T-helper 1 cell (primary cell): ENCODE data around the gene PSMB10.
A peak's percentile ranks its signal among the peaks of the same experiment; 100 is the strongest.
"Not testable (repeated sequence)": the region's sequence is repeated elsewhere in the genome, so short reads cannot be mapped to it uniquely, and the experiment has no call there.

ENCODE experiments used
- DNase-seq, 5 donors: peaks; one replicate each; pipeline ENCODE4 v3.0.0-alpha.2; 2012 to 2020

Gene PSMB10

DNA sequence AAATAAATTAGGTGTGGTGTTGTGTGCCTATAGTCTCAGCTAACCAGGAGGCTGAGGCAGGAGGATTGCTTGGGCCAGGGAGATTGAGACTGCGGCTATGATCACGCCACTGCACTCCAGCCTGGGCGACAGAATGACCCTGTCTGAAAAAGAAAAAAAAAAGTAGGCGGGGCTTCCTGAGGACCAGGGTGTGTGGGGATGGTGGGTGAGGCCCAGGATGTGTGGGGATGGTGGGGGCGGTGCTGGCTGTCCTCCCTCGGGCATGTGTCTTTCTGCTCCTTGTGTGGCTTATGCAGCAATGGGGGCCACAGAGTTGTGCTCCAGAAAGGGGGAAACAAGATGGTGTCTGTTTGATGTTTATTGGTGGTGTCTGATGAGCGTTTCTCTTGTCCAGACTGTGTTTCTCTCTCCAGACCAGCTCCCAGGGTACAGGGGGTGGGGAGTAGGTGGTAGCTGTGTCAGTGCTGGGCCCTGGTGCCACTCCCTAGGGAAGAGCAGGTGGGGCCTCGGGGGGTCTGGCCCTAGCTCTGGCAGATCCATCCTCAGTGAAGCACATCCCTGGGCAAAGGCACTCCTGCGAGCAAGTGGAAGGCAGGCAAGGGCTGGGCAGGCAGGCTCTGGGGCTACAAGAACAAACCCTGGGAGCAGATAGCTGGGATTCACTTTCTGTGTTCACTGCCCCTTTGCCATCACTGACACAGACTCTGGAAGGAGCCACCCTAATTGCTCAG, 5.0 kb upstream of the PSMB10 start:
- no peak for DNase-seq

DNA sequence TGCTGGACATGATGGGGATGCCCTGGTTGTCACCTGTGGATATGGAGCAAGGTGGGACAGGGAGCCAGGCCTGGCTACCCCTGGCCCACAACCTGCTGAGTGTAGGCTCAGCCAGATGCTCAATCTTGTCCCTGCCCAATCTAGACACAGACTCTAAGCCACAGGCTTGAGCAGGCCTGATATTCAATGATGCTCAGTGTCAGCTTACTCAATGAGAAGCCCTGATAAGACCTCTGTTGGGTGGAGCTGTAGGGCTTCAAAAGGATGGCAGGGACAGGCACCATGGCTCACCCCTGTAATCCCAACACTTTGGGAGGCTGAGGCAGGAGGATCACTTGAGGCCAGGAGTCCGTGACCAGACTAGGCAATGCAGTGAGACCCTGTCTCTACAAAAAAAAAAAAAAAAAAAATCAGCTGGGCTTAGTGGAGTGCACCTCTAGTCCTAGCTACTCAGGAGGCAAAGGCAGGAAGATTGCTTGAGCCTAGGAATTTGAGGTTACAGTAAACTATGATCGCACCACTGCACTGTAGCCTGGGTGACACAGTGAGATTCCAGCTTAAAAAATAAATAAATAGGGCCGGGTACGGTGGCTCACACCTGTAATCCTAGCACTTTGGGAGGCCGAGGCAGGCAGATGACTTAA, 3.9 kb upstream of the PSMB10 start:
- no peak for DNase-seq

DNA sequence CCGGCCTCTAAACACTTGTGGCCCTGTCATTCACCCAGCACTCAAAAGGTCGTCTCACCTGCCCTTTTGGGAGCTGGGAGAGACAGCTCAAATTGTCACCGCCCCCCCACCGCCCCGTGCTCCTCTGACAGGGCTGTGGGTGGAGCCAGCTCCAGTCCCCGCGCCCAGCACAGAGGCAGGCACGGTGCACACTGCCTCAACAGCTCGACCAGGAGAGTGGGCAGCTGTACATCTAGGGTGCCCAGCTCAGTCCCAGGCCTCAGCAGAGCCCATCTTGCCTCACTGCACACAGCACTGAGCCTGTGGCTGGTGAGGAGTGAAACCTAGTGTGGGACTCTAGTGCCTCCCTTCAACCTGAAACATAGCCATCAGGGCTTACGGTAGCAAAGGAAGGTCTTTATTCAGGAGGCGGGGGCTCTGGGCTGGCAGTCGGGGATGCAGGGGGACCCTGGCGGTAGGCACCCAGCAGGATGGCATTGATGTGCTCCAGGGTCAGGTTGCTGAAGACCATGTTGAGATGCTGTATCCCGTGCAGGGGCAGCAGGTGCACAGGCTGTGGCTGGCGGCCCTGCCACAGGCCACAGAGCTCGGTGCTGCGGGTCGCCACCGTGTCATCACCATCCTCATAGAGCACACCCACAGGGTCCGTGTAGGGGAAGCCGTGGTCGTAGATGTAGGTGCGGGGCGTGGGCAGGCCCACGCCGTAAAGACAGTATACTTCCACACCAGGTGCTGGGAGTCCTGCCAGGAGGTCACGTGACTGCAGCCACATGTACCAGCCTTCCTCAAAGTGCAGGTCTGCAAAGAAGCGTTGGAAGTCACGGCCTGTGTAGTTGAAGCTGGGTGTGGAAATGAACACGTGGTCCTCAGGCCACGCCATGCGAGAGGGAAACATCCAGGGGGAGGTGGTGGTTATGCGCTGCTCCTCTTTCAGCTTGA, 3.1 kb upstream of the PSMB10 start:
- DNase-seq: peak in 2 of 5 donors; percentile 27 to 36

DNA sequence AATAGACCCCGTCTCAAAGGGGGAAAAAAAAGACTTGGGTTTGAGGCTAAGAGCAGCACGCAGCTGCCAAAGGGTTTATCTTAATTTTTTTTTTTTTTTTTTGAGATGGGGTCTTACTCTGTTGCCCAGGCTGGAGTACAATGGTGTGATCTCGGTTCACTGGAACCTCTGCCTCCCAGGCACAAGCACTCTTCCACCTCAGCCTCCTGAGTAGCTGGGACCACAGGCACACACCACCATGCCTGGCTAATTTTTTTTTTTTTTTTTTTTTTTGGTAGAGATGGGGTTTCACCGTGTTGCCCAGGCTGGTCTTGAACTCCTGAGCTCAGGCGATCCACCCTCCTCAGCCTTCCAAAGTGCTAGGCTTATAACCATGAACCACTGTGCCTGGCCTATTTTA, 1.1 kb upstream of the PSMB10 start:
- not testable (repeated sequence) for DNase-seq

DNA sequence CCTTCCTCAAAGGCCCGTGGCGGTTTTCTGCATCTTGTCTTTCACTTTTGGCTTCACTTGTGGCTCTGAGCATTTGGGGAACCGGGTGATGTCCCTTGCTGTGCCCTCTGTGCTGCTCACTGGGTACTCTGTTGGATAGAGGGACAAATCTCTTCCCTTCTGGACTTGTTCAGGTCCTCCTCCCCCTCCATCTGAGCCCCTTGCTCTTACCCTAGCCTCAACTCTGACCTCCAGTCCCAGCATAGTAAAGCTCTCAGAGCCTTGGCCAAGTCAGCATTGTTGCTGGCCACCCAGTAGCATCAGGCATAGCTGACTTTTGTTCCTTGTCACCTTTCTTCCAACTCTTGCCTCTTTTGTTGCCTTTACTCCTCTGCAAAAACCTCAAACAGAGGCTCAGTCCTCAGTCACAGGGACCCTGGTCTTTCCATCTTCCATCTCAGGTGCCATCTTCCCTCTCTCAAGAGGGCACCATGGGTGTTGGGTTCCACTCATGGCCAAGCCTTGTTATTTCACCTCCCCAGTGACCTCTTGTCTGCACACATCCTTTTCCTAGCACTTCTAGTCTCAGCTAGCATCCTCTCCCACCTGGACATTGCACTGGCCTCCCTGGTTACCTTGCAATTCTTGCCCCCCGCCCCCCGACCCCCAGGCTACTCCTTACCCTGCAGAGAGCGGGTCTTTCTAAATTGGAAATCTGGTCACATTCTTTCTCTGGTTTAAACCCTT, 393 bp upstream of the PSMB10 start:
- DNase-seq: peak; percentile 48 to 90 (median 67)

DNA sequence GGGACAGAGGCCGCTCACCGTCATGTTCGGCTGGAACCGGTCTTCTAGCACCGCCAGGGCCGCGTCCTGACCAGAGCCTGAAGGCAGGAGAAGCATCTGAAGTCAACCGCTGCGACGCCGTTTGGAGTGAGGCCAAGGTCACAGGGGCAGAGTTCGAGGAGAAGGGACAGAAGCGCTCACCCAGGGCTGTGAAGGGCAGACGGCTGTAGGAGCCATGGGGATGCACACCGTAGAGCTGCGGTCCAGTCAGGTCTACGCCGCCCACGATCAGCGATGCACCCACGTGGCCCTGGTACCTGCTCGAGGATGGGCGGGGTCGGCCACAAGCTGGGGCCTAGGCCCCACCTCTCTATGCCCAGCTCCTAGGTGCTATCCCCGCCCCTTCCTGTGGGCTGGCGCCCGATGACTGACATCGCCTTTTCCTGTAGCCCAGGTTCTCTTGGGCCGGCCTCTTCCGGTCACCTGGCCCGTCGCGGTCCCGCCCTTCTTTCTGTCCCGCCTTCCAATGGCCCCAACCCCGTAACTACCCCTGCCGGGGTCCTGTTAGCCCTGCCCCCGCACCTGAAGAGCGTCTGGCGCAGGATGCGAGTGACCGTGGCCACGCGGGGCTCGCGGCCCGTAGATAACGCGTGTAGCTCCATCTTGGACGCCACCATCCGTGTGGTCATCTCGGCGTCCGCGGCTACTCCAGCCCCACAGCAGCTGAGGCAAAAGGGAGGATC, 1.1 kb downstream of the PSMB10 start:
- peak; percentile 94 to 96 (median 95) for DNase-seq

DNA sequence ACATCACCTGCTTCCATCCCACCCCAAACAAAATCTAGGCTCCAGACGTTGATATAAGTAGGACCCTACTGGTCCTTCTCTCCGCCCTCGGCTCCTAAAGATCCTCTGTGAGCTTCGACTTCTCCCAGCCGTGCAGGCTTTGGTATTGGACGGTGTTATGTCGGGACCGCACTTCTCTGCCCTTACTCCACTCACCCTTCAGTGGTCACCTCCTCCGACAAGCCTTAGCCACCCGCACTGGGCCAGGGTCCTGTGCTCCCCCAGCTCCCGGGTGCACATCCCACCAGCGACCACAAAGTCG, 1.6 kb downstream of the PSMB10 start:
- no peak for DNase-seq

DNA sequence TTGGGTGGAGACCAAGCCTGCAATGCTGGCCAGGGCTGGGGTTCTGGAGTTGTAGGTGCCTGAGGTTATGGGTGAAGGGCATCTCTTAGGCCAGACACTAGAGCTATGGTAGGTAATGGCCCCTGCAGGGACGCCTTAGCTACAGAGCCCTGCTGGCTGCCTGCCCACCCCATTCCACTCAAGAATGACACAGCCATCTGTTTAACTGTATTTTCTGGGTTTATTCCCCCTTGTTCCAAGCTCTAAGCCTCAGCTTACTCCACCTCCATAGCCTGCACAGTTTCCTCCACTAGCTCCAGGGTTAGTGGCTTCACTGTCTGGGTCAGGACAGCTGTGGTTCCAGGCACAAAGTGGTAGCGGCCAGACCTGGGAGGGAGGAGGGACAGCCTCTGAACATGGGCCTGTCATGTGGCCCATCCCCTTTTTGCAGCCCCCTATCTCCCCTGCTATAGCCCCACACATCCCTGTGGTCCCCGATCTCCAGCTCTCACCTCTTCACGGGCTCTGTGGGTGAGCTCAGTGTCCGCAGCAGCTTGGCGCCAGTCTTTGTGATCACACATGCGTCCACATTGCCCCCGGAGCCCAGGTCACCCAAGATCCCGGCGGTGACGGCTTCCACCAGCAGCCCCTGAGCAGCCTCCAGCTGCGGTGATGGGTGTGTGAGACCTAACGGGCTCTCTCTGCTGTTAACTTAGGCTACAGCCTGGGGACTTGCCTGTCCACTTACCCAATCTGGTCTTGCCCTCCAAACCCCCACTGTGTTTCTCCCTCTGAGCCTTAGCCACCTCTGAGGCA, 2.1 kb downstream of the PSMB10 start:
- DNase-seq: no peak

DNA sequence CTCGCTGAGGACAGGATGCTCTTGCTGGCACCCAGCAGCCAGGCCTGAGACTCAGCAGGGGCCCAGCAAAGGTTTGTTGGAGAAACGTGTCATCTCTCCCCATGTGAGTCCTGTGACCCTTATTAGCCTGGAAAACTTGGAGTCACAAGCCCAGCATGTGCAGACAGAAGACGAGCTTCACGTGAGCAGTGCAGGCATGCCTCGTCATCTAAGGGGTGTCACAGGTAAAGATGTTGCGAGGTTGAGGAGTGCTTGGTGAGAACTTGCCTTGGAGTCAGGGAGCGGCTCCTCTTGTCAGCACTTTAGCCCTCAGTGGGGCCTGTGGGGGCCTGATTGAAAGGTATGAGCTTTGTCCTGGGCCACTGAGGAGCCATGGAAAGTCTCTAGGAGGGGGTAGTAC, 2.8 kb downstream of the PSMB10 start:
- DNase-seq: no peak

DNA sequence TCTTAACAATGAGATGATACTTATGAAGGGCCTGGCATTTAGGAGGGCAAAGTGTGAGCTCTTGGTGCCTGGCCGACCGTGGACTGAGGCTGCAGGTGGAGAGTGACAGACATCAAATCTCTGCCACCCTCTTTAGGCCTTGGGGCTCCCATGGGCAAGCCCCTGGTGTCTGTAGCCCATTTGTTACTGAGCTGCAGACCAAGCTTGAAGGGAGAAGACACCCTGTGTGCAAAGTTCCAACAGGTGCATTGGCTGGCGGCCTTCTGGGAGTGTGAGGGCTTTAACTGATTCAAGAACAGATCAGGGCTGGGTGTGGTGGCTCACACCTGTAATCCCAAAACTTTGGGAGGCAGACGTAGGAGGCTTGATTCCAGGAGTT, 4.2 kb downstream of the PSMB10 start:
- no peak for DNase-seq

DNA sequence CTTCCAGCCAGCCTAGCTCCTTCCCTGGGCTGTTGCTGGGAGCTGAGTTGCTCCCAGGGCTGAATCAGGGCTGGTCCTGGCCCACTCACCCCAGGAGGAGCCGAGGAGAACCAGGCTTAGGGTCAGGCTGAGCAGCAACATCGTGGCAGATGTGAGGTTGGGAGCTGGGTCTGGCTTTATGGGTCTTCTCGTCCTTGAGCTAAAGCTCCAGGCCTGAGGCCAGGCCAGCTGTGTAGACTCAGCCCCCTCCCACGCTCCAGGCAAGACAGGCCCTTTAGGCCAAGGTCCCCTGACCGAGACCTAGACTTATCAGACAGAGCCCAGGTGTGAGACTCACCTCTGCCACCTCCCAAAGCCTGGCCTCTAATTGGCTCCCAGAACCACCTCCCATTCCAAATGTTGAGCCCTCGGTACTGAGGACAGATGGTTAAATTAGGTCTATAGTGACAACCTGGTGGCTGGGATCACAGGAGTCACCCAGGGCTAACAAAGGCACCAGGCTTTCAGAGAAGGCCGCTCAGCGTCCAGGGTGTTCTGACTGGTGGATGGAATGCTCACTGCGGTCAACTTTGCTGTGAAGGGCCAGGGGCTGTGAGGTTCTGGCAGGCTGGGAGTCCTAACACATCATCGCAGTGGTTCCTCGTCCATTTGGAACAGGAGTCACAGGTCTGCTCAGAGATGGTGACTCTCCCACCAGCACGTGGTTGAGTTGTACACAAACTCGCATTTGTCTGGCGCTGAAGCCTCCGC, 4.8 kb downstream of the PSMB10 start, which contains the start of gene CTRL:
TSS of gene CTRL (minus strand) at position 151 of the 750 bp plus-strand sequence. CDS start at position 141, 10 bp downstream.
- DNase-seq: no peak

DNA sequence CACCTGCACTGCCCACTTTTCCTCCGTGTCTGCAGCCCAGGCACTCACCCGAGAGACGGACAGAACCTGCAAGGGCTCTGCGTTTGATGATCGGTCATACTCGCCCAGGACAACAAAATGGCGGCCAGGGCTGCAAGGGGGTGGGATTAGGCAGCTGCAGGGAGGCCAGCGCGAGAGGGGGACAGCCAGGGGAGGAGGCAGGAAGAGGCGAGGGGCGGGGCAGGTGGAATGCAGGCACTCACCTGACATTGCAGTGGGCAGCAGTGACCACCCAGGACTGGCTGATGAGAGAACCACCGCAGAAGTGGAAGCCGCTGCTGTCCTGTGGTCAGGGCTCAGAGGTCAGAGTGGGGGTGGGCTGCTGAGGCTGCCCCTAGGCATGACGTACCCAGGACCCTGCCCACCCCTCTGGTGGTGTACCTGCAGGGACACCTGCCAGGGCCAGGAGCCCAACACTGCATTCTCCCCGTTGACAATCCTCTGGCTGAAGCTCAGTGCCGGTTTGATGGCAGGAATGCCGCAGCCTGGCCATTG, 5.9 kb downstream of the PSMB10 start:
- no peak for DNase-seq

DNA sequence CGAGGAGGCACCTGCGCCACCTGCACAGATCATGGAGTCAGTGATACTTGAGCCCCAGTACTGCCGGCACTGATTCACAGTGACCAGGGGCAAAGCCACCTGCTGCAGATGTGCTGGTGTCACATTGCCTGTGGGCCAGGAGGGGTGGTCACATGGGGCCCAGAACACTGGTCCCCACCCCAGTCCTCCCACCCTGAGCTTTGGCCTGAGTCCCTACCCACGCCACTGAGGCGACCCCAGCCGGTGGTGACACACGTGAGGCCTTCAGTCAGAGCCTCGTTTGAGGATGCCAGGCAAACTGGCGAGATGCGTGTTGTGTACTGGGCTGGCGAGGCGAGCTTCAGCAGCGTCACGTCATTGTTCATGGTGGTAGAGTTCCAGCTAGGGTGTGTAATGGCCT, 6.5 kb downstream of the PSMB10 start:
- no peak for DNase-seq

DNA sequence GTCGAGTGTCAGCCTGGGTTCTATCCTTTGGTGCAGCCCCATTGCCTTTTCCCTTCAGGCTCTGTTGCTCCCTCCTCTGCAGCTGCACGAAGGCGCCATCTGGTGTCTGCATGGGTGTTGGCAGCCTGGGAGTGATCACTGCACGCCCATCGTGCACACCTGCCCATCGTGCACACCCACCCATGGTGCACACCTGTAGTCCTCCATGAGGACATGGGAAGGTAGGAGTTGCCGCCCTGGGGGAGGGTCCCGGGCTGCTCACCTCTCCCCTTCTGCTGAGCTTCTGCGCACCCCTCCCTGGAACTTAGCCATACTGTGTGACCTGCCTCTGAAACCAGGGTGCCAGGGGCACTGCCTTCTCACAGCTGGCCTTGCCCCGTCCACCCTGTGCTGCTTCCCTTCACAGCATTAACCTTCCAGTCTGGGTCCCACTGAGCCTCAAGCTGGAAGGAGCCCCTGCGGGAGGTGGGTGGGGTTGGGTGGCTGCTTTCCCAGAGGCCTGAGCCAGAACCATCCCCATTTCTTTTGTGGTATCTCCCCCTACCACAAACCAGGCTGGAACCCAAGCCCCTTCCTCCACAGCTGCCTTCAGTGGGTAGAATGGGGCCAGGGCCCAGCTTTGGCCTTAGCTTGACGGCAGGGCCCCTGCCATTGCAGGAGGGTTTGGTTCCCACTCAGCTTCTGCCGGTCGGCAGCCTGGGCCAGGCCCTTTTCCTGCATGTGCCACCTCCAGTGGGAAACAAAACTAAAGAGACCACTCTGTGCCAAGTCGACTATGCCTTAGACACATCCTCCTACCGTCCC, 7.9 kb downstream of the PSMB10 start:
- peak; percentile 46 to 69 (median 63) for DNase-seq

DNA sequence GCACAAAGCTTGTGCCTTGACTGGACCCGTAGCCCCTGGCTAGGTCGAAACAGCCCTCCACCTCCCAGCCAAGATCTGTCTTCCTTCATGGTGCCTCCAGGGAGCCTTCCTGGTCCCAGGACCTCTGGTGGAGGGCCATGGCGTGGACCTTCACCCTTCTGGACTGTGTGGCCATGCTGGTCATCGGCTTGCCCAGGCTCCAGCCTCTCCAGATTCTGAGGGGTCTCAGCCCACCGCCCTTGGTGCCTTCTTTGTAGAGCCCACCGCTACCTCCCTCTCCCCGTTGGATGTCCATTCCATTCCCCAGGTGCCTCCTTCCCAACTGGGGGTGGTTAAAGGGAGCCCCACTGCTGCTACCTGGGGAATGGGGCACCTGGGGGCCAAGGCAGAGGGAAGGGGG, 8.5 kb downstream of the PSMB10 start:
- no peak for DNase-seq

DNA sequence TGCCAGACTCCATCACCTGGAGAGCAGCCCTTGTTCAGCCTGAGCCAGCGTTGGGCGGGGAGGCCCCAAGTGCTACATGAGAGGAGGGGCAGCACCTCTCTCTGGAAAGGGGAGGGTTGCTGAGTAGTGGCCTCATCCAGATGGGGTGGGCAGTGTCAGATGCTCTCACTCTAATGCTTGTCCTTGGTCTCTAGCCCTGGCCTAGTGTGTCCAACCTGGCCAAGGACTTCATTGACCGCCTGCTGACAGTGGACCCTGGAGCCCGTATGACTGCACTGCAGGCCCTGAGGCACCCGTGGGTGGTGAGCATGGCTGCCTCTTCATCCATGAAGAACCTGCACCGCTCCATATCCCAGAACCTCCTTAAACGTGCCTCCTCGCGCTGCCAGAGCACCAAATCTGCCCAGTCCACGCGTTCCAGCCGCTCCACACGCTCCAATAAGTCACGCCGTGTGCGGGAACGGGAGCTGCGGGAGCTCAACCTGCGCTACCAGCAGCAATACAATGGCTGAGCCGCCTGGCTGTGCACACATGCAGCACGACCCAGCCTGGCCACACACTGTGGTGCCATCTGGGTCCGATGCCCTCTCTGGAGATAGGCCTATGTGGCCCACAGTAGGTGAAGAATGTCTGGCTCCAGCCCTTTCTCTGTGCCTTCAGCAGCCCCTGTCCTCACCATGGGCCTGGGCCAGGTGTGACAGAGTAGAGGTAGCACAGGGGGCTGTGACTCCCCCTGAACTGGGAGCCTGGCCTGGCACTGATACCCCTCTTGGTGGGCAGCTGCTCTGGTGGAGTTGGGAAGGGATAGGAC, 9.3 kb downstream of the PSMB10 start:
- no peak for DNase-seq

DNA sequence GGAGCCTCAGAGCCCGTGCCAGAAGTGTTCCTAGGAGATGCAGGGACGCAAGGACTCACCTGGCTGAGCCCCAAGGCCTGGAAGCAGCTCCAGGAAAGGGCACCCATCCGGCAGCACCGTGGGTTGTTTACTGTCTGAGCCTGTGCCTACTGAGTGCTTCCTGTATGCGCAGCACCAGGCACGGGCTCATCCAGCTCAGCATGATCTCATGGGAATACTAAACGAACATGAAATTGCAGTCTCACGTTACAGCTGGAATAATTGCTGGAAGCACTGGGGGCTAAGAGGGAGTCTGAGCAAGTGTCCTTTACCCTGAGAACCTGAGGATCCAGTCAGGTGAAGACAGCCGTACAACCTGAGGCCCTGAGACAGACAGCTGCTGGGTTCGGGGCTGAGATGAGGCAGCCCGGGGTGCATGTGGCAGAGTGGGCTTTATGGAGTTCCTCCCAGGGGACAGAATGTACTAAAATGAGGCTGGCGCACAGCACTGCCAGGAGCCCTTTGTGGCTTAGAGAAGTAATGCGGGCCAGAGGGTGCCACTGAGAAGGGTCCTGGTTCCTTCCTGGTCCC, 10.4 kb downstream of the PSMB10 start:
- no peak for DNase-seq
